ENCODE results near the gene GAB2.
"Not testable (repeated sequence)": the region's sequence is repeated elsewhere in the genome, so short reads cannot be mapped to it uniquely, and the experiment has no call there.

Gene GAB2

DNA sequence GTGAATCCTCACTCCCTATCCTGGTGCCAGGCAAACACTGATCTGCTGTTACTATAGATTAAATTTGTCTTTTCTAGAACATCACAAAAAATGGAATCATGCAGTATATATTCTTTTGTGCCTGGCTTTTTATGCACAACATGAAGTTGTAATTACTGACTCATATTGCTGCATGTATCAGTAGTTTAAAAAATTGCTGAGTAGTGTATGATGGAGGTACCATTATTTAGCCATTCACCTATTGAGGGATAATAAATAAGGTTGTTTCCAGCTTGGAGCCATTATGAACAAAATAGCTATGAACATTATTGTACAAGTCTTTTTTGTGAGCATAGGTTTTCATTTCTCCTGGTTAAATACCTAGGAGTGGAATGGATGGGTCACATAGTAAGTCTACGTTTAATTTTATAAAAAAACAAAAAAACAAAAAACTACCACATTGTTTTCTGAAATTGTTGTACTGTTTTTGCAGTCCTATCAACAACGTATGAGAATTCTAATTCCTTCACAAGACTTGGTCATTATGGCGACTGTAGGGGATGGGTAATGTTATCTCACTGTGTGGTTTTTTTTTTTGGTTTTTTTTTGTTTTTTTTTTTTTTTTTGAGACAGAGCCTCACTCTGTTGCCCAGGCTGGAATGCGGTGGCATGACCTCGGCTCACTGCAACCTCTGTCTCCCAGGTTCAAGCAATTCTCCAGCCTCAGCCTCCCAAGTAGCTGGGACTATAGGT lies 117.3 kb downstream of the GAB2 start:
- DNase-seq, result no peak

DNA sequence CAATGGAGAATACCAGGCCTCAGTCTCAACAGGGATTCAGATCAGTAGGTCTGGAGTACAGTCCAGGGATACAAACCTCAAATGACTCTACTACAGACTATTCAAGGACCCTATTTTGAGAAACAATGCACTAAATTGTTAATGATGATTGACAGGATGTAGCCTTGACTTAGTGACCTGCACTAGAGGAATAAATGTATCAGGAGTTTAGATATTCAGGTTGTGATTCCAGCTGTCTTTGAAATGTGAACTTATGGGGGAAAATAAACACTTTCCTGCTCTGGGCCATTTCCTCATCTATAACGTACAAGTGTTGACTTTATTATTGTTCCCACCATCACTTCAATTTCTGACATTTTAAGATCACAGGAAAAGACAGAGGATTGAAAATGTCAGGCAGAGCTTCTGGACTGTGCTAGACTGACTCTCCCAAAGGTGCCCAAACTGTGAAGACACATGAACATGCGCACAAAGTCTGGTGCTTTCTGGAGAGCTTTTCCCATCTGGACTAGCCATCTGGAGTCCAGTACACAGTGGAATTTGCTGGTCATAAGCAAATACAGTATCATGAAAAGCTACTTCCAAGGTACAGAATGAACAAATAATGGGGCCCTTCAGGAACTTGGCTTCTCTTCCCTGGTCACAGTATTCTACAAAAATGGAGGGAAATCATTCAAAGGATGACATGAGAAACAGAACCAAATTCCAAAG lies 118.5 kb downstream of the GAB2 start:
- no peak for DNase-seq

DNA sequence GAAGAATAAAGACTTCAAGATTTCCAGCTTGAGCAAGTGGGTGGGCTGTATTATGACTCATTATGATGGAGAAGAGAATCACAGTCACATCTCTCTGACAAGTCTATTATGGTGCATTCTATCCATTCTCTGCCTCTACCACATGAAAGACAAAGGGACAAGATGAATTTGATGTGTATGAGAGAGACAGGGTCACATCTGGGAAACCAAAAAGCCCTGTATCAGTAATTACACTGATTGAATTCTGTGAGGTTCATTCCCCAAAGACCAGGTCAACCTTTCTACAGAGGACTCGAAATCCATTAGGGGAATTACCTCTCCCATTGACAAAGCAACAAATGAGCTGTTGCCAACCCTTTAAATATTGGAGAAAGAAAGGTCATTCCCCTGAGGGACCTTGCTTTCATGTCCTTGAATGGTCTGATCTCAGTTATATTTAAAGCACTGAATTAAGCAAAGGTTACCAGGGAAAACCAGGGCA lies 119.3 kb downstream of the GAB2 start:
- DNase-seq, result no peak

DNA sequence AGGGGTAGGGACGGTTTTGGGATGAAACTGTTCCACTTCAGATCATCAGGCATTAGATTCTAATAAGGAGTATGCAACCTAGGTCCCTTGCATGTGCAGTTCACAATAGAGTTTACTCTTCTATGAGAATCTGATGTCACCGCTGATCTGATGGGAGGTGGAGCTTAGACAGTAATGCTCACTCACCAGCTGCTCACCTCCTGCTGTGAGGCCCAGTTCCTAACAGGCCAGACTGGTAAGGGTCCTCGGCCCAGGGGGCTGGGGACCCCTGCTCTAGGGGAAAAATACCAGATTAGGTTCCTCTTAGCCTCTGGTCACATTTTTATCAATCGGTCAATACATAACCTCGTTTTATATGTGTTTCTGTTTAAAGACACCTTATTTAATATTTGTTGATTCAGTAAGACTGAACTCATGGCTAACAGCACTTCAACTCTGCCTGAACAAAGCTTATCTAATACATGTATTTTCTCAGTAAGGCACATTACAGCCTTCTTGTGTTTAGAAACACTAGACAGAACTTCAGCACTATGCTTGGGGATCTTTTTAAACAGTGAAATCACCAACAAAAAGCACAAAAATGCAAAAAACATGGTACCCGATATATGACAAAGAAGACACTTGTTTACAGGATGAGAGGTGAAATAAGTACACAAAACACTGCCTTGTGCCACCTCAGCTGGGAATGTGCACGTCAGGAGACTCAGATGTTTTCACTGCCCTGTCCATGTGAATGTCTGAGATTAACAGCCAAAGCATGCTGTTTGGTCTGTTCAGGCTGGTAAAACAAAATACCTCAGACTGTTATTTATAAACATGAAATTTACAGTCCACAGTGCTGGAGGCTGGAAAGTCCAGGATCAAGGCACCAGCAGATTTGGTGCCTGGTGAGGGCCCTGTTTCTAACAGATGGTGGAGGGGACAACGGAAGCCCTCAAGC lies 121.4 kb downstream of the GAB2 start:
- no peak for DNase-seq

DNA sequence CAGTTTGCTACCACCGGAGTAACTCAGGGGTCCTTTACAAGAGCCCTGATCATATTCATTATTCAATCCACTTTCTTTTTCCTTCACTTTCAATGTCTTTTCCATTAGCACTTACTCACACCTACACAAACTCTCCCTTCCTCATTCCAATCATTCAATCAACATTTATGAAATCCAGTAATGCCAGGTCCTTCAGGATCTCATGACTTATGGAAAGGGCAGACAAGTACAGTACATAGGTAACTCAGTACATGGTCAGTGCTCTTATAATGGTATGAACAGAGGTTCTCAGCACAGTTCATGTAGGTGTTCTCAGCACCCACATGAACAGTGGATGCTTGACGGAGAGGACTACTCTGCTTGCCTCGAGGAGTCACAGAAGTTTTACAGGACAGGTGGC lies 122.3 kb downstream of the GAB2 start:
- DNase-seq, result no peak

DNA sequence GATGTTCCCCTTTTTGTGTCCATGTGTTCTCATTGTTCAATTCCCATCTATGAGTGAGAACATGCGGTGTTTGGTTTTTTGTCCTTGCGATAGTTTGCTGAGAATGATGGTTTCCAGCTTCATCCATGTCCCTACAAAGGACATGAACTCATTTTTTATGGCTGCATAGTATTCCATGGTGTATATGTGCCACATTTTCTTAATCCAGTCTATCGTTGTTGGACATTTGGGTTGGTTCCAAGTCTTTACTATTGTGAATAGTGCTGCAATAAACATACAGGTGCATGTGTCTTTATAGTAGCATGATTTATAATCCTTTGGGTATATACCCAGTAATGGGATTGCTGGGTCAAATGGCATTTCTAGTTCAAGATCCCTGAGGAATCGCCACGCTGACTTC lies 123.5 kb downstream of the GAB2 start:
- not testable (repeated sequence) for DNase-seq

DNA sequence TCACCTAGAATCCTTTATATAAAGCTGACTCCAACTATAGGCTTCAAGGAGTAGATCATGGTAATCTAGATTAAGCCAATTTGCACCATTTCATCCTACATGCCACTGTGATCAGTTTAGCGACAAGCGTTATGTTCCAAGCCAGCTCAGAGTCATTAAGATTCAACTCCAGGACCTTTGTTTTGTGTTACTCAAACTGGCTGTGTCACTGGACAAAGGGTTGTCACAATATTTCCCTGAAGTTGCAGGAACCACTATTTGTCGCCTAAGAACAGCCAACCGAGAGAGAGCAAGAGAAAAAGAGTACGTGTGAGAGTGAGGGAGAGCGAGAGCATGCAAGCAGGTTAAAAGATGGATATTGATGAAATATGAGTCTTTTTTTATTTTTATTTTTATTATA lies 124.1 kb downstream of the GAB2 start:
- no peak for DNase-seq

DNA sequence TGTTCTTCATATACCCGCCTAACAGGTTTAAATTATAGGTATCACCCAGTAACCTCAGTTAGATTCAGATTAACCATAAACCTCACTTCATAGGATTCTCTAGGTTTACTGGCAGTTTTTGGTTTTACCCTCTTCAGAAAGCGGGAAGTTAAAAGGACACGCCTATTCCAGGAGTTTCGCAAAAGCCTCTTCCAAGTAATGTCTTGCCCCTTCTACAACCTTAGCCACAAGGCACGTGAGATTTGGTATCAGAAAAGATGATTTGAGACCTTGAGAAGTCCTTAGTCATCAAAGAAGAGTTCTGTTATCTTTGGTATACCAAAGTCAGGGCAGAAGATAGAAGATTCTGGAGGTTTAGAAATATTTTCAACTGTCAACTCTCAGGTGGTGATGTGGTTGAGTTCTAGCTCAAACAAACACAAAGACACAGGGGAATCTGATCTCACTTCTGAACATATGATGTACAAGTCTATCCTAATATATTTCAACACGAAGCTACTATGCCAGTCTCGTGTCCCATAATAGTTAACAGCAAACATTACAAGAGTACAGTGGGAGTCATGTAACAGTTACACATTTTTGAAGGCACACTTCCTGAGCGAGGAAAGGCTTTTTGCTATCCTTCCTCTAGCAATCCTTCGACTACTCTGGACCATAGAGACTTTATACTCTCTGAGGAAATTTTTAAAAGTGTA lies 125.4 kb downstream of the GAB2 start:
- DNase-seq, result no peak

DNA sequence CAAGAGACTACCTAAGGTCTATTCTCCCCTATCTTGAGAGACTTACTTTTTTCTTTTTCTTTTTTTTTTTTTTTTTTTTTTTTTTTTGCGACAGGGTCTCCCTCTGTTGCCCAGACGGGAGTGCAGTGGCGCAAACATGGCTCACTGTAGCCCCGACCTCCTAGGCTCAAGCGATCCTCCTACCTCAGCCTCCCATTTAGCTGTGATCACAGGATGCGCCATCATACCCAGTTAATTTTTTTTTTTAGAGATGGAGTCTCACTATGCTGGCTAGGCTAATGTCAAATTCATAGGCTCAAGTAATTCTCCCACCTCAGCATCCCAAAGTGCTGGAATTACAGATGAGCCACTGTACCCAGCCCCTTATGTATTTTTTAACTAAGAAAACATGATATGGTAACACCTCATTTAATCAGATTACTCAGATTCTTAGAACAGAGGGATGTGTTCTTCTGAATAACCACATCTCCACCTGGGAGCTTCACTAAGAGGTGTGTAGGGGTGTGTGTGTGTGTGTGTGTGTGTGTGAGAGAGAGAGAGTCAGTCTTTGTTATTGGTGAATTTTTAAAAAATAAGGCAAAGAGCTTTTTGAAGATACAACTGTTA lies 126.0 kb downstream of the GAB2 start:
- no peak for DNase-seq

DNA sequence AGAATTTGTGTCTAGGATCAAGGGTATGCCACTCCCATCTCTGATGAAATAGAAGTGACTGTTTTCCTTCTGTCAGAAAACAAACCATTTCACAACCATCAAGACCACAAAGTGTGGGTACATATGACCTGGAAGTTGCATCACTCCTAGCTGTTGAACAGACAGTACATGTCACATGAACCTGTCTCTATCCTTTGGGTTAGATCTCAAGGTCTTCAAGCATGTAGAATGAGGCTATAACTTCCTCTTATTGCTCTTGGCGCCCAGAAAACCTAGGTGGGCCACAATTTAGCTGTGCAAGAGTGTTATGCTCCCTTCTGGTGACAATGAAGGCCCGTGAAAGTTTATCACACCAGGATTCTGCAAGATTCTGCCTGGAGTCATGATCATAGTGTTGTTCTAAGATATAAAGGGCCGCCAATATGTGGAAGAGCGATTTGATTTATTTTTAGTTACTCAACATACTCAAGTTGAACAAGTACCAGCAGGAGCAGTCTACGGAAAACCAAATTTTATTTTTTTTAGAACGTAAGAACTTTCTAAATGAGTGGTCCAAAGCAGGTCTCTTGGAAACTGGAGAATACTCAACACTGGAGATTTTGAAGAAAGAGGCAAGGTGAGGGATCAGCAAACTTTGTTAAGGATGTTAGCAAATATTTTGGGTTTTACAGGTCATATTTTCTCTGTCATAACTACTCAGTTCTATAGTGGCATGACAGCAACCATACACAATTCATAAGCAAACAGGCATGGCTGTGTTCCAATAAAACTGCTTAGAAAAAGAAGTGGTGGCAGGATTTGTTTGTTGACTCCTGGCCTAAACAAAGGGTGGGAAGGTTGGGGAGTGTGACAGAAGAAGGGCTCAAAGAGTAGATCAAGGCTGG lies 127.1 kb downstream of the GAB2 start:
- no peak for DNase-seq

DNA sequence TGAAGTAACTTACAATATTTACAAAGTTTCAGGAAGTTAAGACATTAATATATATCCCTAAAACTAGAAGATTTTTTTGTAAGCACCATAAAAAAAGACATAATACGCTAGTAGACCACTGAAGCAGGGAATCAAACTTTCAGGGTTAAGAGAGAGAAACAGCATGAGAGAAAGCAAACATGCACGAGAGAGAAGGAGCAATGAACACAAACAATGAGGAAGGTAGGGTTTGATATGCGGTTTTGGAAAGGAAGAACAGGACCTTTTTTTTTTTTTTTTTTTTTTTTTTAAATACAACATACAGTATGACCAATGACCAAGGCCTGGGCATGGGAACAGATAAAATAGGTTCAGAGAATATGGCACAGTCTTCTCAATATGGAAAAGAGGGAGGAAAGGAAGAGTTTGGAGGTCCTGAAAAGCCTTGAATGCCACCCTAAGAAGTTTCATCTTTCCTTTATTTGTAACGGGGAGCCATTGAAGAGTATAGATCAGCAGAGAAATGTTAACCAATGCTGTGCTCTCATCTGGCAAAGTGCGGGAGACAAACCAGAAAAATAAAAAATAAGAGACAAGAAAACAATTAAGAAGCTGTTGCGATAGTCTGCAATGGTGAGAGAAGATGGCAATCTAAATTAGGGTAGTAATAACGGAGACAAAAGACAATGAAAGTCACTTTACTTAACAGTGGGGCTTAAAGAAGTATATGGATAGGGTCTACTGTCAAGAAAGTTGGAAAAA lies 127.9 kb downstream of the GAB2 start:
- DNase-seq, result no peak

DNA sequence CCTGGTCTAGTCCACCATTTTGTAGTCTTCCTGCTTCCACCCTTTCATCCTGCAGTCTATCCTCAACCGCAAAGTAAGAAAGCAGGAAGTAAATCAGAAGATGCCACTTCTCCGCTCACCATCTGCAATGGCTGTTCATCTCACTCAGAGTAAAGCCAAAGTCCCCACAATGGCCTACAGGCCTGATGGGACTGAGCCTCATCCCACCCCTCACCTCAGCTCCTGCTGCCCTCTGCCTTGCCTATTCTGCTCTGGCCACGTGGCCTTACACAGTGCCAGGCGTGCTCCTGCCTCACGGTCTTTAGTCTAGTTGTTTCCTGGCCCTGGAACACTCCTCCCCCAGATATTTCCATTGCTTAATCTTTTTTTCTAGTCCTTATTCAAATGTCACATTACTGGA lies 133.4 kb downstream of the GAB2 start:
- no peak for DNase-seq

DNA sequence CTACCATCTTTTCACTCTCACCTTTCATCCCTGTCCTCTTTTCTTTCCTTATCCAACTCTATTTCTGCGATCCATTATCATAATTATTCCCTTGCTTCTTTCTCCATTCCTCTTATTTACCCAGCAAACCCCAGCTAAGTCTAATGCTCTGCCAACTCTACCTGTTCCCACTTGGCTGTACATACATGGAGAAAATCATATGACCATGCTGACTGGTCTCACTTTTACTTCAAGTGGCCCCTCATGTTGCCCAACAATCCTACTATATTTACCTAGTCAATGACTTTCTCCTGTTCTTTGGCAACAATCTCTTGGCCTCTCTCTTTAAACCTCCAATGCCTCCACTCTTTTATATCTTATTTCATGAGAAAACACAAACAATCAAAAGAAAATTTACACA lies 134.8 kb downstream of the GAB2 start:
- no peak for DNase-seq

DNA sequence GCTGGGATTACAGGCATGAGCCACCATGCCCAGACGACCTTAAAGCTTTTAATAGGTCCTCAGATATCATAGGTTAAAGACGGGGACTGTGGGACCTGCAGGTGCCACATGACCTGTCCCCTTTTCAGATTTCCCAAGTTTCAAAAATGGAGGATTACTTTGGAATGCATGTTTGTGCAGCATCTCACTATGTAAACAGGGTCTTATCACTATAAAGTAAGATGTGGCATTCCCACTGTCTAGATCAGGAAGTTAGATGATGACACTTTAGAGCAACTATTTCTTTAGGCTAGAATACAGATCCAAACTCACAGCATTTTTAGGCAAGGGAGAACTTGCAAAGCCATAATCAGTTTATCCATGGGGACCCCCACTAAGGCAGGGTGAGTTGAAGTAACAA lies 136.1 kb downstream of the GAB2 start:
- DNase-seq, result no peak

DNA sequence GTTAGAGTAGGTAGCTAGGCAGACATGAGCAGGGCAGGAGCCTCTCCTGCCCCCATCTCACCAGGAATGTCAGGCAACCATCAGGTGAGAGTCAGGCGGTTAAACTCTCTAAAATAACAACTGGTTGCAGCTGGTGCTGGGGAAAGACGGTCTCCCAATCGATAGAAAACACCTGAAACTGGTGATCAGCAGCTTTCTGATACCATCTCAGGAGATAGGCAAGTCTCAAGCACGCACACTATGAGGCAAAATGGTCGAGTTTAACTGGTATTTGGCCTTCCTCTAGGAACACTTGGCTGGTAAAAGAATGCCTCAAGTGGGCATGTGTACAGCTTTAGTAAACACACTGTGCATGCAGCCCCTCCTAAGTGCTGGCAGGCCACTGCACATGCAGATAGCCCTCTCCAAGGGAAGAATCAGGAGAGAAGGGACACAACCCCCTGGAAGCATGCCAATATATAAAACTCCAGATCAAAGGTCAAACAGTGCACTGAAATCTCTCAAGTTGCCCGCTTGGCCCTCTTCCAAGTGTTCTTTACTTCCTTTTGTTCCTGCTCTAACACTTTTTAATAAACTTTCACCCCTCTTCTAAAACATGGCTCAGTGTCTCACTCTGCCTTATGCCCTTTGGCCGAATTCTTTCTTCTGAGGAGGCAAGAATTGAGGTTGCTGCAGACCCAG lies 140.2 kb downstream of the GAB2 start:
- DNase-seq, result no peak

DNA sequence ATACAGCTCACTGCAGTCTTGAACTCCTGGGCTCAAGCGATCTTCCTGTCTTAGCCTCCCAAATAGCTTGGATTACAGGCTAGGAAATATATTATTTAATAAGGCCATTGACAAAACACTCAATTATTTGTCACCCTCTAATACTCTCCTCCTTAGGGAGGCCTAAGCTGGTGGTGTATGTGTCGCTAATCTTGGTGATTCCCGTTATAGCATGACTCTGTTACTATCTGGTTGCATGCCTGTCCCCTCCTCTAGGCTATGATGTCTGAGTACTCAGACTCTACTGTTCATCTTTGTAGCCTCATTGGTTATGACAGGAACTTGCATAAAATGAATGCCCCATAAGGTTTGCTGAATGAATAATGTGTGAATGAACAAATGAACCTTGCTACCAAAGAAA lies 141.3 kb downstream of the GAB2 start:
- no peak for DNase-seq

DNA sequence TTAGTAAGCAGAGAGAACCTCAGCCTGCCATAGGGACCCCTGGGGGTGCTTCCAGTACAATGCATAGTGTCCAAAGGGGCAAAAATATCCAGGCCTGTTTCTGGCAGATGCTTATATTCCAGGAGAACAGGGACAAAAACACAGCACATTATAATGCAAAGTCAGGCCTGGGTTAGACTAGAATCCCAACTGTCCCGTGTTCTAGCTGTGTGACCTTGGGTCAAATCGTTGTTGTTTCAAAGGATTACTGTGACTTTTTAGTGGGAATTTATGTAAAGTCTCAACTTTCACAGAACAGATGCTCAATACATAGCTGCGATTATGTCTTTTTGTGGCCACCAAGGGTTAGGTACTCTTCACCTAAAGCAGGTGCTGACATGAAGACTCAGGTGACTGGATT lies 142.9 kb downstream of the GAB2 start:
- no peak for DNase-seq

DNA sequence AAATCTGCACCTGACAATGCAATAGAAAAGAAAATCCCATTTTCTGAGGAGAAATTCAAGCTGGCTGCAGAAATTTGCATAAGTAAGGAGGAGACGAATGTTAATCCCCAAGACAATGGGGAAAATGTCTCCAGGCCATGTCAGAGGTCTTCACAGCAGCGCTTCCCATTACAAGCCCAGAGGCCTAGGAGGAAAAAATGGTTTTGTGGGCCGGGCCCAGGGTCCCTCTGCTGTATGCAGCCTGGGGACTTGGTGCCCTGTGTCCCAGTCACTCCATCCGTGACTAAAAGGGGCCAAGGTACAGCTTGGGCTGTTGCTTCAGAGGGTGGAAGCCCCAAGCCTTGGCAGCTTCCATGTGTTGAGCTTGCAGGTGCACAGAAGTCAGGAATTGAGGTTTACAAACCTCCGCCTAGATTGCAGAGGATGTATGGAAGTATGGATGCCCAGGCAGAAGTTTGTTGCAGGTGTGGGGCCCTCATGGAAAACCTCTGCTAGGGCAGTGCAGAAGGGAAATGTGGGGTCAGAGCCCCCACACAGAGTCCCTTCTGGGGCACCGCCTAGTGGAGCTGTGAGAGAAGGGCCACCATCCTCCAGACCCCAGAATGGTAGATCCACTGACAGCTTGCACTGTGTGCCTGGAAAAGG lies 144.9 kb downstream of the GAB2 start:
- not testable (repeated sequence) for DNase-seq

DNA sequence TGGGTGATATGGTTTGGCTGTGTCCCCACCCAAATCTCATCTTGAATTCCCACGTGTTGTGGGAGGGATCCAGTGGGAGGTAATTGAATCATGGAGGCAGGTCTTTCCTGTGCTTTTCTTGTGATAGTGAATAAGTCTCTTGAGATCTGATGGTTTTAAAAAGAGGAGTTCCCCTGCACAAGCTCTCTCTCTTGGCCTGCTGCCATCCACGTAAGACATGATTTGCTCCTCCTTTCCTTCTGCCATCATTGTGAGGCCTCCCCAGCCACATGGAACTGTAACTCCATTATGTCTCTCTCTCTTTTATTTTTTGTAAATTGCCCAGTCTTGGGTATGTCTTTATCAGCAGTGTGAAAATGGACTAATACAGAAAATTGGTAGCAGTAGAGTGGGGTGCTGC lies 145.8 kb downstream of the GAB2 start:
- not testable (repeated sequence) for DNase-seq

All from right hindlimb (tissue), 1 donor.